HepG2 (cell line): Measurements from ENCODE around the gene TADA2A. TPM values are rescaled to one million over a fixed set of nuclear protein-coding genes. Genes with fewer than 3 reads are reported as not detected.
A peak's percentile ranks its signal among the peaks of the same experiment; 100 is the strongest.

Source experiments
- FLYWCH1 ChIP-seq: sonication (generic); formaldehyde crosslinking; IDR thresholded peaks from 2 replicates; pipeline ENCODE4 v1.8.1; 2023; ENCODE audit warnings: mild to moderate bottlenecking, missing genetic modification reagents
- GATA4 ChIP-seq: sonication (generic); IDR thresholded peaks from 2 replicates; pipeline ENCODE4 v1.6.1; 2016; ENCODE audit warnings: antibody characterized with exemption, low read depth, borderline replicate concordance
- HDAC6 ChIP-seq: fragments of 200-600 bp; sonication (generic); IDR thresholded peaks from 2 replicates; pipeline ENCODE4 v1.7.0; 2017; ENCODE audit warnings: mild to moderate bottlenecking, antibody characterized with exemption, low read length, low read depth
- HNRNPK ChIP-seq: fragments of 200-400 bp; formaldehyde crosslinking; IDR thresholded peaks from 2 replicates; pipeline ENCODE4 v1.6.1; 2018; ENCODE audit warnings: low read length, low read depth, moderate library complexity, mild to moderate bottlenecking; ENCODE audit not compliant: poor library complexity, severe bottlenecking
- JARID2 ChIP-seq: sonication (generic); formaldehyde crosslinking; IDR thresholded peaks from 2 replicates; pipeline ENCODE4 v1.8.1; 2023; ENCODE audit warnings: missing genetic modification reagents, inconsistent platforms; ENCODE audit not compliant: insufficient replicate concordance
- KDM5B ChIP-seq: sonication (generic); formaldehyde crosslinking; IDR thresholded peaks from 2 replicates; pipeline ENCODE4 v1.4.0; 2020; ENCODE audit warnings: missing genetic modification reagents, mild to moderate bottlenecking, borderline replicate concordance
- MATR3 ChIP-seq: sonication (generic); formaldehyde crosslinking; IDR thresholded peaks from 2 replicates; pipeline ENCODE4 v1.4.0; 2020; ENCODE audit warnings: missing genetic modification reagents
- SP5 ChIP-seq: IDR thresholded peaks from 2 replicates; pipeline ENCODE4 v1.6.1; 2016; ENCODE audit warnings: low read depth, borderline replicate concordance
- STAG1 ChIP-seq: sonication (generic); formaldehyde crosslinking; IDR thresholded peaks from 2 replicates; pipeline ENCODE4 v1.4.0; 2020; ENCODE audit warnings: missing genetic modification reagents
- TEAD3 ChIP-seq: optimal IDR thresholded peaks from 2 replicates; pipeline ENCODE3; 2016; ENCODE audit warnings: borderline replicate concordance
- ZNF20 ChIP-seq: sonication (generic); formaldehyde crosslinking; IDR thresholded peaks from 2 replicates; pipeline ENCODE4 v1.4.0; 2020; ENCODE audit warnings: mild to moderate bottlenecking, moderate library complexity, missing genetic modification reagents
- ZNF263 ChIP-seq: sonication (generic); formaldehyde crosslinking; IDR thresholded peaks from 2 replicates; pipeline ENCODE4 v1.4.0; 2020; ENCODE audit warnings: missing genetic modification reagents
- ZNF30 ChIP-seq: sonication (generic); formaldehyde crosslinking; IDR thresholded peaks from 2 replicates; pipeline ENCODE4 v1.5.0; 2020; ENCODE audit warnings: mild to moderate bottlenecking, missing genetic modification reagents
- polyA plus RNA-seq, 8 experiments: library from polyadenylated mRNA; depleted of rRNA in 3 of 8; stranded (reverse) in 7 of 8; unstranded in 1 of 8; fragments of >200 nt; fragmentation: Illumina TruSeq in 4 of 8; extraction: Trizol in 4 of 8; gene quantifications; 2 replicates each; pipeline versions ENCODE4 v1.2.1 to v1.2.3, GENCODE V29; 2011 to 2016; ENCODE audit warnings: low read depth in 4 of 8, missing spikeins in 1 of 8, mixed read lengths in 1 of 8; ENCODE audit not compliant: insufficient read depth in 1 of 8
- total RNA-seq, 5 experiments: library from RNA; depleted of rRNA; stranded (reverse); fragments of >200 nt; fragmentation: Illumina TruSeq; extraction: Trizol; gene quantifications; 2 replicates each; pipeline ENCODE4 v1.2.3, GENCODE V29; 2016; ENCODE audit warnings: low read depth in 1 of 5
- TF ChIP-seq, protein P1 (sequence below): sonication (generic); formaldehyde crosslinking; IDR thresholded peaks from 2 replicates; pipeline ENCODE4 v1.4.0; 2020; ENCODE audit warnings: mild to moderate bottlenecking, missing genetic modification reagents
- TF ChIP-seq, protein P2 (sequence below): sonication (generic); formaldehyde crosslinking; IDR thresholded peaks from 2 replicates; pipeline ENCODE4 v1.4.0; 2020; ENCODE audit warnings: missing genetic modification reagents
- TF ChIP-seq, protein P3 (sequence below): sonication (generic); formaldehyde crosslinking; IDR thresholded peaks from 2 replicates; pipeline ENCODE4 v1.4.0; 2020; ENCODE audit warnings: mild to moderate bottlenecking, missing genetic modification reagents

The TADA2A gene
- total and polyA plus RNA-seq, 2 of the 13 experiments (the other 11 are each of a cell fraction or from before 2014, with no cell fraction given) = 8.0 to 14.0 TPM

DNA sequence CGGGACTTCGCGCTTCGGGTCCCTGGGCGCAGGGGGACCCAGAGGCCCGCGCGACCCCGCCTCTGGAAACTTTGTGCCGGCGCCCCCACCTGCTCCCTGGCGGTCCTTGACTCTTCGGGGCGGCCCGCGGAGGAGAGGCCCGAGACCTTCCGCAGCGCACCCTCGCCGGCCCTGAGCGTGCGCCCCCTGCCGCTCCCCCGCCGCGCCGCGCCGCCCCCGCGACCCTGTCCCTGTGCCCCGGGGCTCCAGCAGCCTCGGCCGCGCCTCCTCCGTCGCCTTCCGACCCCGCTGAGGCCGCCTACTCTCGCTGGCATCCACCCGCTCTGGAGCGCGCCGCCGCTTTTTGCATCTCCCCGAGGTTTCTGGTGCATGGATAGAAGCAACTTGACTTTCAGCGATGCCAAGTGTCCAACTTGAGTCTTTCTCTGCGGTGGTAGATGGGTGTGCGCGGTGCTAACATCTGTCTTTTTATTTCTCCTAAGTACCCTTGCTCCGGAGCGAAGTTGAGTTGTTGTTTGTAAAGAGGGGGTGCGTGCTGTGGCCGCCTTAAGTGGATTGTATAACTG lies 83.4 kb downstream of the TADA2A start (continued):
- no peak for TF ChIP-seq JARID2 (CRISPR knock-in tag)
- no peak for TF ChIP-seq ZNF30 (CRISPR knock-in tag)
- TF ChIP-seq, protein P1, sequence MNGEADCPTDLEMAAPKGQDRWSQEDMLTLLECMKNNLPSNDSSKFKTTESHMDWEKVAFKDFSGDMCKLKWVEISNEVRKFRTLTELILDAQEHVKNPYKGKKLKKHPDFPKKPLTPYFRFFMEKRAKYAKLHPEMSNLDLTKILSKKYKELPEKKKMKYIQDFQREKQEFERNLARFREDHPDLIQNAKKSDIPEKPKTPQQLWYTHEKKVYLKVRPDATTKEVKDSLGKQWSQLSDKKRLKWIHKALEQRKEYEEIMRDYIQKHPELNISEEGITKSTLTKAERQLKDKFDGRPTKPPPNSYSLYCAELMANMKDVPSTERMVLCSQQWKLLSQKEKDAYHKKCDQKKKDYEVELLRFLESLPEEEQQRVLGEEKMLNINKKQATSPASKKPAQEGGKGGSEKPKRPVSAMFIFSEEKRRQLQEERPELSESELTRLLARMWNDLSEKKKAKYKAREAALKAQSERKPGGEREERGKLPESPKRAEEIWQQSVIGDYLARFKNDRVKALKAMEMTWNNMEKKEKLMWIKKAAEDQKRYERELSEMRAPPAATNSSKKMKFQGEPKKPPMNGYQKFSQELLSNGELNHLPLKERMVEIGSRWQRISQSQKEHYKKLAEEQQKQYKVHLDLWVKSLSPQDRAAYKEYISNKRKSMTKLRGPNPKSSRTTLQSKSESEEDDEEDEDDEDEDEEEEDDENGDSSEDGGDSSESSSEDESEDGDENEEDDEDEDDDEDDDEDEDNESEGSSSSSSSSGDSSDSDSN = peak; percentile 68; the same call in 1 of the 2 replicates
- TF ChIP-seq GATA4 = no peak
- TF ChIP-seq TEAD3 (CRISPR knock-in tag) = peak; percentile 23
- no peak for TF ChIP-seq KDM5B (CRISPR knock-in tag)
- no peak for TF ChIP-seq ZNF20 (CRISPR knock-in tag)
- no peak for TF ChIP-seq FLYWCH1 (CRISPR knock-in tag)
- TF ChIP-seq STAG1 (CRISPR knock-in tag) = 0 out of 2 replicates have a peak, but pooled peaks have one; percentile 11
- no peak for TF ChIP-seq MATR3 (CRISPR knock-in tag)
- TF ChIP-seq, protein P2, sequence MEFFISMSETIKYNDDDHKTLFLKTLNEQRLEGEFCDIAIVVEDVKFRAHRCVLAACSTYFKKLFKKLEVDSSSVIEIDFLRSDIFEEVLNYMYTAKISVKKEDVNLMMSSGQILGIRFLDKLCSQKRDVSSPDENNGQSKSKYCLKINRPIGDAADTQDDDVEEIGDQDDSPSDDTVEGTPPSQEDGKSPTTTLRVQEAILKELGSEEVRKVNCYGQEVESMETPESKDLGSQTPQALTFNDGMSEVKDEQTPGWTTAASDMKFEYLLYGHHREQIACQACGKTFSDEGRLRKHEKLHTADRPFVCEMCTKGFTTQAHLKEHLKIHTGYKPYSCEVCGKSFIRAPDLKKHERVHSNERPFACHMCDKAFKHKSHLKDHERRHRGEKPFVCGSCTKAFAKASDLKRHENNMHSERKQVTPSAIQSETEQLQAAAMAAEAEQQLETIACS = peak; percentile 59; the same call in 1 of the 2 replicates
- TF ChIP-seq, protein P3, sequence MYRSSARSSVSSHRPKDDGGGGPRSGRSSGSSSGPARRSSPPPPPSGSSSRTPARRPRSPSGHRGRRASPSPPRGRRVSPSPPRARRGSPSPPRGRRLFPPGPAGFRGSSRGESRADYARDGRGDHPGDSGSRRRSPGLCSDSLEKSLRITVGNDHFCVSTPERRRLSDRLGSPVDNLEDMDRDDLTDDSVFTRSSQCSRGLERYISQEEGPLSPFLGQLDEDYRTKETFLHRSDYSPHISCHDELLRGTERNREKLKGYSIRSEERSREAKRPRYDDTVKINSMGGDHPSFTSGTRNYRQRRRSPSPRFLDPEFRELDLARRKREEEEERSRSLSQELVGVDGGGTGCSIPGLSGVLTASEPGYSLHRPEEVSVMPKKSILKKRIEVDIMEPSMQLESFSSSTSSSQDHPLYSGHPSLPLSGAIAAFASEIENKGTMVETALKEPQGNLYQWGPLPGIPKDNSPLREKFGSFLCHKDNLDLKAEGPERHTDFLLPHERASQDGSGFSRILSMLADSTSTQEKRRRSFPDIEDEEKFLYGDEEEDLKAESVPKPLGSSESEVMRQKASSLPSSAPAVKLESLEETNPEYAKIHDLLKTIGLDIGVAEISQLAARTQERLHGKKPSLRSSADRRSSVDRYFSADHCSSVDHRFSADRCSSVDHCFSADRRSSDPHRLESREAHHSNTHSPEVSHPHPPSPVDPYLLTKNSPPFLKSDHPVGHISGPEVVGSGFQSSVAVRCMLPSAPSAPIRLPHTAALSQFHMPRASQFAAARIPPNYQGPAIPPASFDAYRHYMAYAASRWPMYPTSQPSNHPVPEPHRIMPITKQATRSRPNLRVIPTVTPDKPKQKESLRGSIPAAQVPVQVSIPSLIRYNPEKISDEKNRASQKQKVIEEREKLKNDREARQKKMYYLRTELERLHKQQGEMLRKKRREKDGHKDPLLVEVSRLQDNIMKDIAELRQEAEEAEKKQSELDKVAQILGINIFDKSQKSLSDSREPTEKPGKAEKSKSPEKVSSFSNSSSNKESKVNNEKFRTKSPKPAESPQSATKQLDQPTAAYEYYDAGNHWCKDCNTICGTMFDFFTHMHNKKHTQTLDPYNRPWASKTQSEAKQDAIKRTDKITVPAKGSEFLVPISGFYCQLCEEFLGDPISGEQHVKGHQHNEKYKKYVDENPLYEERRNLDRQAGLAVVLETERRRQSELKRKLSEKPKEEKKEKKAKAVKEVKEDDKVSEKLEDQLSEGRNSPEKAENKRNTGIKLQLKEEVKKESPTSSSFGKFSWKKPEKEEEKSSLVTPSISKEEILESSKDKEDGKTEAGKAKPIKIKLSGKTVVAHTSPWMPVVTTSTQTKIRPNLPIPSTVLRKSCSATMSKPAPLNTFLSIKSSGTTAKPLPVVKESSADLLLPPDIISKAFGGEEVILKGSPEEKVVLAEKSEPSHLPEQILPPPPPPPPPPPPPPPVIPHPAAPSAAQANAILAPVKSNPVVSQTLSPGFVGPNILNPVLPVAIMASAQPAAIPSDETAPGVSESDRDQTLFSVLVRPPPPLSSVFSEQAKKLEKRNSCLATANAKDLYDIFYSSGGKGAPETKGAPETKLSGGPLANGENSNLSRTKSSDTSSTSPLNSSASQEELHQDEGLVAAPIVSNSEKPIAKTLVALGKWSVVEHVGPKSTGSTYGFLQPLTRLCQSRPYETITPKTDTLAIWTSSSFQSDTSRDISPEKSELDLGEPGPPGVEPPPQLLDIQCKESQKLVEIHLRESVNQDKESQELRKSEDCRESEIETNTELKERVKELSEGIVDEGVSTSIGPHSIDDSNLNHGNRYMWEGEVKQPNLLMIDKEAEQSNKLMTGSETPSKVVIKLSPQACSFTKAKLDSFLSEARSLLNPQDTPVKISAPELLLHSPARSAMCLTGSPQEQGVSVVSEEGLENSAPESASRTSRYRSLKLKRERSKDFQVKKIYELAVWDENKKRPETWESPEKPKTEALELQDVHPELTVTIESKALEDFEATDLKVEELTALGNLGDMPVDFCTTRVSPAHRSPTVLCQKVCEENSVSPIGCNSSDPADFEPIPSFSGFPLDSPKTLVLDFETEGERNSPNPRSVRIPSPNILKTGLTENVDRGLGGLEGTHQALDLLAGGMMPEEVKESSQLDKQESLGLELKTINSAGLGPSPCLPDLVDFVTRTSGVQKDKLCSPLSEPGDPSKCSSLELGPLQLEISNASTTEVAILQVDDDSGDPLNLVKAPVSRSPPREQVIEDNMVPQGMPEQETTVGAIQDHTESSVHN (CRISPR knock-in tag) = no peak
- TF ChIP-seq ZNF263 (CRISPR knock-in tag) = 0 out of 2 replicates have a peak, but pooled peaks have one; percentile 23
- peak; percentile 54 for TF ChIP-seq HNRNPK
- TF ChIP-seq HDAC6 = no peak
- 0 out of 2 replicates have a peak, but pooled peaks have one; percentile 18 for TF ChIP-seq SP5 (CRISPR knock-in tag)
